SU-DHL-6 (cell line): Measurements from ENCODE around the gene DPPA5.

Source experiments
- H2AFZ ChIP-seq: fragments of 200-600 bp; sonication (generic); 2 replicates; pipeline ENCODE4 v1.6.1; 2014; ENCODE audit warnings: low read depth, mild to moderate bottlenecking, moderate library complexity, mixed read lengths, antibody characterized with exemption, low read length; ENCODE audit not compliant: severe bottlenecking
- H3F3A ChIP-seq: fragments of 200-600 bp; shearing (Covaris generic); 2 replicates; pipeline ENCODE4 v1.6.0; 2016; ENCODE audit warnings: antibody characterized with exemption, mild to moderate bottlenecking; ENCODE audit not compliant: insufficient read depth
- H3K27ac ChIP-seq: fragments of 200-600 bp; sonication (generic); 2 replicates; pipeline ENCODE4 v1.5.1; 2016; ENCODE audit warnings: low read depth, mild to moderate bottlenecking, low read length, moderate library complexity, mixed read lengths
- H3K27me3 ChIP-seq: fragments of 200-600 bp; sonication (generic), shearing (Covaris generic); 2 replicates; pipeline ENCODE4 v1.6.0; 2014; ENCODE audit warnings: mild to moderate bottlenecking, low read length
- H3K36me3 ChIP-seq: fragments of 200-600 bp; sonication (generic); 2 replicates; pipeline ENCODE4 v1.6.1; 2014; ENCODE audit warnings: mild to moderate bottlenecking, low read length, mixed read lengths
- H3K4me2 ChIP-seq: fragments of 300-600, 200-600 bp; shearing (Covaris generic), sonication (generic); 2 replicates; pipeline ENCODE4 v1.6.0; 2014; ENCODE audit warnings: low read length, low read depth, mild to moderate bottlenecking; ENCODE audit not compliant: poor library complexity, severe bottlenecking
- H3K4me3 ChIP-seq: fragments of 200-600 bp; sonication (generic); 2 replicates; pipeline ENCODE4 v1.5.1; 2014; ENCODE audit warnings: antibody characterized with exemption, low read length, mild to moderate bottlenecking, mixed read lengths; ENCODE audit not compliant: insufficient read depth, poor library complexity, severe bottlenecking
- H3K79me2 ChIP-seq: fragments of 200-600 bp; sonication (generic); 2 replicates; pipeline ENCODE4 v1.6.1; 2014; ENCODE audit warnings: mild to moderate bottlenecking, low read length, moderate library complexity; ENCODE audit not compliant: insufficient read depth
- H3K9ac ChIP-seq: fragments of 200-600 bp; sonication (generic); 2 replicates; pipeline ENCODE4 v1.7.0; 2014; ENCODE audit warnings: mild to moderate bottlenecking, low read length
- H3K9me2 ChIP-seq: fragments of 200-600 bp; sonication (generic); replicated peaks from 2 replicates; pipeline ENCODE4 v1.6.1; 2014; ENCODE audit warnings: low read length; ENCODE audit not compliant: insufficient read depth
- H3K9me3 ChIP-seq: fragments of 200-600 bp; sonication (generic); 2 replicates; pipeline ENCODE4 v1.6.1; 2014; ENCODE audit warnings: low read length, mixed read lengths; ENCODE audit not compliant: insufficient read depth
- H4K20me1 ChIP-seq: fragments of 200-600 bp; sonication (generic); 2 replicates; pipeline ENCODE4 v1.6.1; 2014; ENCODE audit warnings: low read depth, mild to moderate bottlenecking, antibody characterized with exemption, low read length, moderate library complexity, mixed read lengths
- CTCF ChIP-seq: fragments of 200-600 bp; sonication (generic); IDR thresholded peaks from one replicate; pipeline ENCODE4 v1.5.1; 2017; ENCODE audit warnings: antibody characterized with exemption, mild to moderate bottlenecking, low read length, moderate library complexity; ENCODE audit not compliant: insufficient read depth, poor library complexity, severe bottlenecking
- EZH2phosphoT487 ChIP-seq: fragments of 200-600 bp; sonication (generic), shearing (Covaris generic); conservative IDR thresholded peaks from 2 replicates; pipeline ENCODE4 v1.6.1; 2018; ENCODE audit warnings: mild to moderate bottlenecking, antibody characterized with exemption, low read length, moderate library complexity, mixed read lengths

The DPPA5 gene

DNA sequence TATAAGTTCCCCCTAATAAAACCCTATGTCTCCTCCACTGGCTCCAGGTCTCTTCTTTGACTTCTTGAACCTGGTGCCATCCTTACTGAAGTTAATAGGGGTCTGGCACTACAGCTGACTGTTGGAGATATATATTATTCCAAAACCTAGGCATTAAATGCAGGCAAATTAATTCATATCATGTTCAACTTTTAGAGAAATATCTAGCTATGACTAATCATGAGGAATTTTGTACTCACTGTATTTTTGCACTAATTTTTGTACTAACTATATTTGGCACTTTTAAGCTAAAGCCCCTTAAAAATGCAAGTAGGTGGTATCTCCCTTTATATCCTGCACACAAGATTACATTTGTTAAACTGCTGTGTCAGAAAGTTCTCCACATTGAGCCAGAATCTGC lies 10.9 kb downstream of the DPPA5 start:
- H3F3A ChIP-seq, result no peaks in the 10 kb centered on the region

GRCh38 chr6:73342174-73342573 lies 11.9 kb downstream of the DPPA5 start:
- Histone ChIP-seq H3K9ac (no peak overlapping the region), H3K27ac (no peak overlapping the region), H3K27me3 (no peaks in the 10 kb centered on the region), H3K79me2 (no peaks in the 10 kb centered on the region), H3K4me3 (no peak overlapping the region), H3K9me3 (no peaks in the 10 kb centered on the region), H3K9me2 (no peaks in the 10 kb centered on the region), H3K36me3 (no peaks in the 10 kb centered on the region), H4K20me1 (no peaks in the 10 kb centered on the region), H2AFZ (no peak overlapping the region), H3F3A (no peaks in the 10 kb centered on the region), H3K4me2 (no peak overlapping the region)
- TF ChIP-seq EZH2phosphoT487 (no peak), CTCF (no peak)

More for the DNA sequence above, 10.9 kb downstream of the DPPA5 start:
- Histone ChIP-seq H3K9me2 (no peaks in the 10 kb centered on the region), H2AFZ (no peak overlapping the region), H3K27me3 (no peaks in the 10 kb centered on the region), H3K27ac (no peak overlapping the region), H4K20me1 (no peaks in the 10 kb centered on the region), H3K4me2 (no peak overlapping the region), H3K9me3 (no peaks in the 10 kb centered on the region), H3K36me3 (no peaks in the 10 kb centered on the region), H3K4me3 (no peak overlapping the region), H3K9ac (no peak overlapping the region), H3K79me2 (no peaks in the 10 kb centered on the region)
- TF ChIP-seq EZH2phosphoT487, result no peak
- no peak for TF ChIP-seq CTCF

- Histone ChIP-seq H3K27me3 (no peaks in the 10 kb centered on the region), H3F3A (no peaks in the 10 kb centered on the region), H3K4me2 (no peak overlapping the region), H3K9me3 (no peaks in the 10 kb centered on the region), H3K4me3 (no peak overlapping the region), H4K20me1 (no peaks in the 10 kb centered on the region), H3K27ac (no peak overlapping the region), H2AFZ (no peak overlapping the region), H3K79me2 (no peaks in the 10 kb centered on the region), H3K9ac (no peak overlapping the region), H3K9me2 (no peaks in the 10 kb centered on the region), H3K36me3 (no peaks in the 10 kb centered on the region)
- no peak for TF ChIP-seq CTCF
- no peak for TF ChIP-seq EZH2phosphoT487
Observed at GRCh38 chr6:73341335-73341734, 12.7 kb downstream of the DPPA5 start.
